Kidney (tissue), 14 donors: ENCODE measurements around the gene CDC14A. TPM values are rescaled to one million over a fixed set of nuclear protein-coding genes. Genes with fewer than 3 reads are reported as not detected.

ENCODE experiments used
- DNase-seq, 5 donors: peaks; one replicate each; pipeline ENCODE4 v3.0.0-alpha.2; 2013 to 2020
- FAIRE-seq: peaks from 2 replicates; lab custom pipeline; 2012; peaks lifted over from hg19 to GRCh38; lab: Jason Lieb, UNC
- H3K27ac ChIP-seq, 2 donors: one replicate each; pipeline ENCODE4 v1.7.0; 2013; ENCODE audit warnings: low read depth in 2 of 2, low read length in 2 of 2, inconsistent platforms in 1 of 2
- H3K27me3 ChIP-seq: one replicate; pipeline ENCODE4 v1.7.1; 2013; ENCODE audit warnings: low read length, inconsistent platforms; ENCODE audit not compliant: control insufficient read depth, insufficient read depth
- H3K36me3 ChIP-seq, 3 donors: one replicate each; pipeline versions ENCODE4 v1.7.0 to v1.7.1; 2013; ENCODE audit warnings: low read length in 3 of 3, control low read depth in 1 of 3, inconsistent platforms in 1 of 3; ENCODE audit not compliant: insufficient read depth in 3 of 3, control insufficient read depth in 2 of 3
- H3K4me1 ChIP-seq, 3 donors: one replicate each; pipeline versions ENCODE4 v1.7.0 to v1.7.1; 2013; ENCODE audit warnings: low read length in 3 of 3, inconsistent platforms in 1 of 3, low read depth in 1 of 3; ENCODE audit not compliant: control insufficient read depth in 2 of 3, insufficient read depth in 2 of 3
- H3K4me3 ChIP-seq, 3 donors: one replicate each; pipeline versions ENCODE4 v1.7.0 to v1.8.1; 2013; ENCODE audit warnings: low read length in 3 of 3, control low read depth in 1 of 3, inconsistent platforms in 1 of 3
- H3K9ac ChIP-seq, 3 donors: one replicate each; pipeline versions ENCODE4 v1.7.0 to v1.7.1; 2013; ENCODE audit warnings: low read length in 3 of 3, control low read depth in 1 of 3, inconsistent platforms in 1 of 3
- H3K9me3 ChIP-seq, 3 donors: one replicate each; pipeline versions ENCODE4 v1.7.0 to v1.7.1; 2013; ENCODE audit warnings: low read length in 3 of 3, control low read depth in 1 of 3, inconsistent platforms in 1 of 3; ENCODE audit not compliant: control insufficient read depth in 2 of 3, insufficient read depth in 1 of 3
- intact Hi-C: fragments of 100-400 bp; cut with DNase I; formaldehyde crosslinking; loops from one replicate; pipeline ENCODE4 v1.11.1; 2022
- polyA plus RNA-seq: library from polyadenylated mRNA; stranded (reverse); fragments of 350-450 nt; fragmentation: Illumina TruSeq; extraction: RNeasy Lipid Tissue Mini Kit (QIAGEN cat#74804); gene quantifications from one replicate; pipeline ENCODE4 v1.2.3, GENCODE V29; 2014; ENCODE audit warnings: low read depth, low replicate concordance; ENCODE audit not compliant: insufficient read depth
- total RNA-seq: library from RNA; stranded (reverse); fragmentation: NEBNext Ultra II Directional; extraction: Animal tissue kit (Norgen Biotek cat#: 25700); gene quantifications from one replicate; pipeline ENCODE4 v1.2.1, GENCODE V29; 2021
- TF ChIP-seq, protein P1 (sequence below): IDR thresholded peaks from 3 replicates; pipeline ENCODE4 v1.5.1; 2012; ENCODE audit warnings: mild to moderate bottlenecking, moderate library complexity, borderline replicate concordance; ENCODE audit not compliant: insufficient read depth; ENCODE audit errors: extremely low read depth
- donor health status: control.
- donor health status: control.
- donor health status: control.
- donor health status: control.
- donor health status: control.
- donor health status: DM: yes; HTN: yes; CAD: no.
- donor health status: Normal renal cell carcinoma (clear cell type).

Gene CDC14A
- total and polyA plus RNA-seq, 2 donors from 2014 or later = 4.7 to 11.9 TPM

DNA sequence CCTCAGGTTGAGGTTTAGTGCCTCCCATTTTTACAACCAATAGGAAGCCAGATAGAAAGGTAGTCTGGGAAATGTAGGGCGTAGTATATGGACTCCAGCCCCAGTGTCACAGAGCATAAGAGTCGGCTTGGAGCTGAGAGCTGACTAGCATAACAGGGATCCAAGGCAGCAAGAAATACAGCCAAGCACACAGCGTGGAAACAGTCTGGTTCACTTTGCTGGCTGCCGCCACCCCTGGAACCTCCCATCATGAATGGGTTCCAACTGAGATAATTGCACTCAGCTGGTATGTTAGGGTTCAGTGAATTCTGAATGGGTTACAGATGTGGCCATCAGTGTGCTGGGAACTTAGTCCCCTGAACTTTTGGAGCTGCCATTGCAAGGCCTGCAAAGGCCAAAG lies 108.9 kb downstream of the CDC14A start:
- DNase-seq (no peak), FAIRE-seq (no peak)
- Histone ChIP-seq H3K4me1 (no peaks in the 10 kb centered on the region), H3K36me3 (no peaks in the 10 kb centered on the region), H3K4me3 (no peak overlapping the region), H3K27ac (no peak overlapping the region), H3K9ac (no peak overlapping the region), H3K27me3 (no peaks in the 10 kb centered on the region), H3K9me3 (no peaks in the 10 kb centered on the region)
- intact Hi-C loops = loop anchor here (5.0 kb wide), 1 partner anchor 416 kb away; no protein-coding TSS in a partner anchor
- TF ChIP-seq, protein P1, sequence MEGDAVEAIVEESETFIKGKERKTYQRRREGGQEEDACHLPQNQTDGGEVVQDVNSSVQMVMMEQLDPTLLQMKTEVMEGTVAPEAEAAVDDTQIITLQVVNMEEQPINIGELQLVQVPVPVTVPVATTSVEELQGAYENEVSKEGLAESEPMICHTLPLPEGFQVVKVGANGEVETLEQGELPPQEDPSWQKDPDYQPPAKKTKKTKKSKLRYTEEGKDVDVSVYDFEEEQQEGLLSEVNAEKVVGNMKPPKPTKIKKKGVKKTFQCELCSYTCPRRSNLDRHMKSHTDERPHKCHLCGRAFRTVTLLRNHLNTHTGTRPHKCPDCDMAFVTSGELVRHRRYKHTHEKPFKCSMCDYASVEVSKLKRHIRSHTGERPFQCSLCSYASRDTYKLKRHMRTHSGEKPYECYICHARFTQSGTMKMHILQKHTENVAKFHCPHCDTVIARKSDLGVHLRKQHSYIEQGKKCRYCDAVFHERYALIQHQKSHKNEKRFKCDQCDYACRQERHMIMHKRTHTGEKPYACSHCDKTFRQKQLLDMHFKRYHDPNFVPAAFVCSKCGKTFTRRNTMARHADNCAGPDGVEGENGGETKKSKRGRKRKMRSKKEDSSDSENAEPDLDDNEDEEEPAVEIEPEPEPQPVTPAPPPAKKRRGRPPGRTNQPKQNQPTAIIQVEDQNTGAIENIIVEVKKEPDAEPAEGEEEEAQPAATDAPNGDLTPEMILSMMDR = no peak

GRCh38 chr1:100462326-100463025 lies 110.2 kb downstream of the CDC14A start:
- Histone ChIP-seq H3K27ac (no peak overlapping the region), H3K4me1 (no peaks in the 10 kb centered on the region), H3K9ac (no peak overlapping the region), H3K36me3 (no peaks in the 10 kb centered on the region), H3K27me3 (no peaks in the 10 kb centered on the region), H3K9me3 (no peaks in the 10 kb centered on the region), H3K4me3 (no peak overlapping the region)
- intact Hi-C loops = loop anchor here (5.0 kb wide), 1 partner anchor 415 kb away; no protein-coding TSS in a partner anchor
- DNase-seq (peak in 3 of 5 donors; percentile 52 to 70 (median 62)), FAIRE-seq (no peak)
- TF ChIP-seq, protein P1 = no peak

GRCh38 chr1:100463791-100464424 lies 111.6 kb downstream of the CDC14A start:
- no peak overlapping the region for H3K4me3 ChIP-seq
- H3K27me3 ChIP-seq = no peaks in the 10 kb centered on the region
- H3K4me1 ChIP-seq = no peaks in the 10 kb centered on the region
- peaks cover 0 to 4% (median 0%) of the 10 kb centered on the region in 3 donors for H3K36me3 ChIP-seq
- intact Hi-C loops = loop anchor here (5.0 kb wide), 1 partner anchor 413 kb away; no protein-coding TSS in a partner anchor
- no peaks in the 10 kb centered on the region for H3K9me3 ChIP-seq
- no peak overlapping the region for H3K27ac ChIP-seq
- no peak for FAIRE-seq
- TF ChIP-seq, protein P1 = peak; percentile 67
- peak in 4 of 5 donors; percentile 30 to 84 (median 70) for DNase-seq
- H3K9ac ChIP-seq = no peak overlapping the region
